ENCODE data around the gene SLFN5. TPM values are rescaled to one million over a fixed set of nuclear protein-coding genes. Genes with fewer than 3 reads are reported as not detected.

The SLFN5 gene
- total RNA-seq, 4 donors from 2014 or later = 12.1 to 30.1 (median 17.7) TPM

DNA sequence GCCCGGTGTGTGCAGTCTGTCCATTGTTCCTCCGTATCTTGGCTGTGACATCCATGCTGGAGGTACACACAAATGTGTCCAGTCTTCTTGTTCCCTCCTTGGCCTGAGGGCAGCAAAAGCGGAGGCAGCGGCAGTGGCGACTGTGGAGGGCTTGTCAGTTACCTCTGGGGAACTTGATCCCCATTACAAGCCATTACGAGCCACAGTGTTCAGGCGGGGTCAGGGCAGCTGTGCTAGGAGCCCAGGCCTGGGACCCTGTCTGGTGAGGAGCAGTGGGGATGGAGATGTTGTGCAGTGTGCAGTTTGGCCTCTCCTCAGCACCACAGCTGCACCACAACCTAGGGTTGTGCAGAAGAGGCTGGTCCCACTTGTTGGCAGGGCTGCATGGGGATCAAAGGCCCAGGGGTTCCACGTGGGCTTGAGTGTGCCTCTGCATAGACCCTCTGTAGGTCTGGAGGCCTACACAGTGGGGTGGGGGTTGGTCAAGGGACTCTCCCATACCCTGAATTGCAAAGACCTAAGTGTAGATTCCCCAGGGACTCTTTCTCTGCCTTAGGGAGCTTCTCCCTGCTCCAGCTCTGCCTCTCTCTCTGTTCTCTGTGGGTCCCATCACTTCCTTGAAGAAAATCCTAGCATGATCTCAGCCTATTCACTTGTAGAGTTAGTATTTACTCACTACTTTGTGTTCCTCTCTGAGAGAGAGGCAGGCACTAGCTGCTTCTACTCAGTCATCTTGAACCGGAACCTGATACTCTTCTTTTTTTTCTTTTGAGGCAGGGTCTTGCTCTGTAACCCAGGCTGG lies 71.7 kb downstream of the SLFN5 start:
- intact Hi-C loops (cut with DNase I) = no loop called here
- H3K9me3 ChIP-seq = no peaks in the 10 kb centered on the region
- H3K36me3 ChIP-seq = no peaks in the 10 kb centered on the region
- no peaks in the 10 kb centered on the region for H3K27me3 ChIP-seq
- TF ChIP-seq POLR2A (IDR thresholded peaks at IDR 0.05) (no peak), CTCF (IDR thresholded peaks at IDR 0.05) (no peak)
- H3K27ac ChIP-seq = peak overlapping the region in 1 of 3 donors; percentile 14
- DNase-seq = no peak
- WGBS, 2 donors = 67 to 81% methylated on average over 6 to 9 of the region's 9 CpGs
- peaks cover 0 to 23% of the 10 kb centered on the region in 2 donors for H3K4me1 ChIP-seq
- no peak overlapping the region for H3K4me3 ChIP-seq (replicated peaks in 1 of 3)

DNA sequence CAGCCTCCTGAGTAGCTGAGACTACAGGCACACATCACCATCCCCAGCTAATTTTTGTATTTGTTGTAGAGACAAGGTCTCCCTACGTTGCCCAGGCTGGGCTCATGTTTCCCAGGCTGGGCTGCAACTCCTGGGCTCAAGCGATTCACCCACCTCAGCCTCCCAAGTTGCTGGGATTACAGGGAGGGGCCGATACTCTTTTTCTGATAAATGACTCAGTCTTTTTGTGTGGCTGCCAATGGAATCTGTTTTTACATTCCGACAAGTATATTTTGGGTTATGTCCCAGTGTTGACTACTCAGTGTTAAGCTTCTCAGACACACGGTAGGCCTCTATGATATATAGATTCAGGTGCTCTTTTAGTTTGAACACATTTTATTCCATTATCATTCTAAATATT lies 72.4 kb downstream of the SLFN5 start:
- no peaks in the 10 kb centered on the region for H3K36me3 ChIP-seq

DNA sequence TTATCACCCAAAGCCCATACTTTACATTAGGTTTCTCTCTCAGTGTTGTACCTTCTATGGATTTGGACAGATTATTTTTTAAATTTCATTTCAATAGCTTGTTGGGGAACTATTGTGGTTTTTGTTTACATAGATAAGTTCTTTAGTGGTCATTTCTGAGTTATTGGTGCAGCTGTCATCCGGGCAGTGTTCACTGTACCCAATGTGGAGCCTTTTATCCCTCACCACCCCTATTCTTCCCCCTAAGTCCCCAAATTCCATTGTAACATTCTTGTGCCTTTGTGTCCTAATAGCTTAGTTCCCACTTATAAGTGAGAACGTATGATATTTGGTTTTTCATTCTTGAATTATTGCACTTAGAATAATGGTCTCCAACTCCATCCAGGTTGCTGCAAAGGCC lies 73.1 kb downstream of the SLFN5 start:
- no peak for TF ChIP-seq POLR2A (IDR thresholded peaks at IDR 0.05)
- TF ChIP-seq CTCF (IDR thresholded peaks at IDR 0.05) = no peak
- H3K4me1 ChIP-seq = peaks cover 0 to 23% of the 10 kb centered on the region in 2 donors
- H3K4me3 ChIP-seq (replicated peaks in 1 of 3) = no peak overlapping the region
- intact Hi-C loops (cut with DNase I) = no loop called here
- no peak overlapping the region for H3K27ac ChIP-seq
- 94 to 95% methylated on average over 2 of the region's 2 CpGs for WGBS, 2 donors
- H3K9me3 ChIP-seq = no peaks in the 10 kb centered on the region
- no peaks in the 10 kb centered on the region for H3K27me3 ChIP-seq
- H3K36me3 ChIP-seq = no peaks in the 10 kb centered on the region
- no peak for DNase-seq

More for the DNA sequence above, 72.4 kb downstream of the SLFN5 start:
- intact Hi-C loops (cut with DNase I) = no loop called here
- Histone ChIP-seq H3K9me3 (no peaks in the 10 kb centered on the region), H3K4me1 (peaks cover 0 to 23% of the 10 kb centered on the region in 2 donors), H3K27ac (peak overlapping the region in 1 of 3 donors; percentile 14), H3K27me3 (no peaks in the 10 kb centered on the region), H3K4me3 (replicated peaks in 1 of 3) (no peak overlapping the region)
- 58 to 65% methylated on average over 5 of the region's 5 CpGs for WGBS, 2 donors
- TF ChIP-seq CTCF (IDR thresholded peaks at IDR 0.05) (no peak), POLR2A (IDR thresholded peaks at IDR 0.05) (no peak)
- no peak for DNase-seq

- 88 to 97% methylated on average over 1 of the region's 1 CpG for WGBS, 2 donors
- TF ChIP-seq POLR2A (IDR thresholded peaks at IDR 0.05) (no peak), CTCF (IDR thresholded peaks at IDR 0.05) (no peak)
- no peaks in the 10 kb centered on the region for H3K4me1 ChIP-seq
- H3K9me3 ChIP-seq = no peaks in the 10 kb centered on the region
- no peak for DNase-seq
- intact Hi-C loops (cut with DNase I) = no loop called here
- H3K27me3 ChIP-seq = no peaks in the 10 kb centered on the region
- H3K36me3 ChIP-seq = no peaks in the 10 kb centered on the region
- no peak overlapping the region for H3K27ac ChIP-seq
- H3K4me3 ChIP-seq (replicated peaks in 1 of 3) = no peak overlapping the region
Observed at GRCh38 chr17:35322749-35323148, 79.9 kb downstream of the SLFN5 start.

Other genes with a start within 250 kb of the SLFN5 start
- gene RFFL, start 179.4 kb upstream of the SLFN5 start, total RNA-seq = 100 to 1,000 TPM in 2 of 4 donors, 10 to 100 TPM in 2; 51.1 to 145 (median 96.1) TPM
- gene RAD51D, start 123.2 kb upstream of the SLFN5 start, total RNA-seq = 10 to 100 TPM in 3 of 4 donors, 1 to 10 TPM in 1; 7.8 to 15.6 (median 12.5) TPM
- not detected for gene FNDC8, start 121.5 kb upstream of the SLFN5 start, total RNA-seq
- gene NLE1, start 100.8 kb upstream of the SLFN5 start, total RNA-seq = 10 to 100 TPM in 3 of 4 donors, 1 to 10 TPM in 1; 9.7 to 13.6 (median 11.6) TPM
- not detected for gene UNC45B, start 95.3 kb upstream of the SLFN5 start, total RNA-seq
- gene SLC35G3, start 48.7 kb upstream of the SLFN5 start, total RNA-seq = not detected
- gene SLFN11, start 130.5 kb downstream of the SLFN5 start, total RNA-seq = 10 to 100 TPM; 39.0 to 68.6 (median 55.0) TPM
- 10 to 100 TPM; 10.3 to 16.3 (median 13.1) TPM for gene SLFN12, start 189.4 kb downstream of the SLFN5 start, total RNA-seq
- gene SLFN13, start 205.7 kb downstream of the SLFN5 start, total RNA-seq = 10 to 100 TPM; 13.6 to 31.8 (median 17.9) TPM

Data from thyroid gland (tissue), 4 donors.